ENCODE measurements around the gene FAF1. TPM values are rescaled to one million over a fixed set of nuclear protein-coding genes. Genes with fewer than 3 reads are reported as not detected.

Gene FAF1
- total RNA-seq, 1 donor from 2014 or later = 54.3 TPM

GRCh38 chr1:50975436-50975835 is 15.4 kb upstream of the FAF1 start:
- Mint-ChIP-seq H3K4me1 (ENCODE audit: unreplicated experiment) (peaks cover 12% of the 10 kb centered on the region), H3K27me3 (ENCODE audit: unreplicated experiment) (peaks cover 30% of the 10 kb centered on the region), H3K9me3 (ENCODE audit: unreplicated experiment) (no peaks in the 10 kb centered on the region), H3K27ac (ENCODE audit: unreplicated experiment) (no peak overlapping the region), H3K4me3 (ENCODE audit: unreplicated experiment) (no peak overlapping the region), H3K36me3 (ENCODE audit: low read depth, unreplicated experiment) (no peaks in the 10 kb centered on the region)
- no peak for TF ChIP-seq CTCF (IDR thresholded peaks at IDR 0.05; ENCODE audit: unreplicated experiment)
- no peak for DNase-seq (ENCODE audit: low spot score)

DNA sequence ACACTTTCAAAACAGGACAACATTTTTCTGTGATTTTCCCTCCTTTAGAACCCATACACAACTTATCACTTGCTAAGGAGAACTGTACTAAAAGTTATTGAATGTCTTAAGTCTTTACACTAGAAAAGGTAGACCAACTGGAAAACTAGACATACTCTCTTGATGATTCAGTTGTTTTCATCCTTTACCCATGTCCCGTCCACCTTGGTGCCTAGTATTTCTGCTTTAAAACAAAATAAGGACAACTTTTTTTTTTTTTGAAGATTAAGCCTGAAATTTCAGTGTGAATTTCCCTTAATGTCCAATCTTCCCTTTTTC is 14.5 kb upstream of the FAF1 start:
- peaks cover 32% of the 10 kb centered on the region for H3K27me3 Mint-ChIP-seq (ENCODE audit: unreplicated experiment)
- no peak overlapping the region for H3K27ac Mint-ChIP-seq (ENCODE audit: unreplicated experiment)
- TF ChIP-seq CTCF (IDR thresholded peaks at IDR 0.05; ENCODE audit: unreplicated experiment) = no peak
- no peaks in the 10 kb centered on the region for H3K36me3 Mint-ChIP-seq (ENCODE audit: low read depth, unreplicated experiment)
- peaks cover 18% of the 10 kb centered on the region for H3K4me1 Mint-ChIP-seq (ENCODE audit: unreplicated experiment)
- H3K9me3 Mint-ChIP-seq (ENCODE audit: unreplicated experiment) = no peaks in the 10 kb centered on the region
- no peak overlapping the region for H3K4me3 Mint-ChIP-seq (ENCODE audit: unreplicated experiment)
- DNase-seq (ENCODE audit: low spot score) = no peak

- no peak overlapping the region for H3K4me3 Mint-ChIP-seq (ENCODE audit: unreplicated experiment)
- H3K27me3 Mint-ChIP-seq (ENCODE audit: unreplicated experiment) = peaks cover 31% of the 10 kb centered on the region
- H3K27ac Mint-ChIP-seq (ENCODE audit: unreplicated experiment) = no peak overlapping the region
- DNase-seq (ENCODE audit: low spot score) = no peak
- H3K36me3 Mint-ChIP-seq (ENCODE audit: low read depth, unreplicated experiment) = no peaks in the 10 kb centered on the region
- peaks cover 18% of the 10 kb centered on the region for H3K4me1 Mint-ChIP-seq (ENCODE audit: unreplicated experiment)
- no peak for TF ChIP-seq CTCF (IDR thresholded peaks at IDR 0.05; ENCODE audit: unreplicated experiment)
- H3K9me3 Mint-ChIP-seq (ENCODE audit: unreplicated experiment) = no peaks in the 10 kb centered on the region
Measured at GRCh38 chr1:50973875-50974617, 14.0 kb upstream of the FAF1 start.

DNA sequence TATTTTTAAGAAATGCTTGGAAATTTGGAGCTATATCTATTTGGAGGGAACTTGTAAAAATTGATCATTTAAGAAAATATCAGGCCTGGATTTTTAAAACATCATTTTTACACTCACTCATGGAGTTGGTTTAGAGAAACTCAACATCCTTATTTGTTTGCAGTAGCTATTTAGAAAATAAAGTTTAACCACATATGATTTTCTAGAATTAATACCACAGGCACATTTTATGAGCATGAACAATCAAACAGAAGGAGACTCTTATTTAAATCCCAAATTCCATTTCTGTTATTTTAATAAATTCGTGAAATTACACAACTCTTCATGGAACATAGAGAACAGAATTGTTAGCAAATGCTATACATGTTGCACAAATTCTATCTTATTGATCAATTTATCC is 13.2 kb upstream of the FAF1 start:
- H3K4me3 Mint-ChIP-seq (ENCODE audit: unreplicated experiment) = no peak overlapping the region
- H3K9me3 Mint-ChIP-seq (ENCODE audit: unreplicated experiment) = no peaks in the 10 kb centered on the region
- H3K27me3 Mint-ChIP-seq (ENCODE audit: unreplicated experiment) = peaks cover 26% of the 10 kb centered on the region
- TF ChIP-seq CTCF (IDR thresholded peaks at IDR 0.05; ENCODE audit: unreplicated experiment) = no peak
- no peaks in the 10 kb centered on the region for H3K36me3 Mint-ChIP-seq (ENCODE audit: low read depth, unreplicated experiment)
- no peak for DNase-seq (ENCODE audit: low spot score)
- H3K27ac Mint-ChIP-seq (ENCODE audit: unreplicated experiment) = no peak overlapping the region
- H3K4me1 Mint-ChIP-seq (ENCODE audit: unreplicated experiment) = peaks cover 10% of the 10 kb centered on the region

DNA sequence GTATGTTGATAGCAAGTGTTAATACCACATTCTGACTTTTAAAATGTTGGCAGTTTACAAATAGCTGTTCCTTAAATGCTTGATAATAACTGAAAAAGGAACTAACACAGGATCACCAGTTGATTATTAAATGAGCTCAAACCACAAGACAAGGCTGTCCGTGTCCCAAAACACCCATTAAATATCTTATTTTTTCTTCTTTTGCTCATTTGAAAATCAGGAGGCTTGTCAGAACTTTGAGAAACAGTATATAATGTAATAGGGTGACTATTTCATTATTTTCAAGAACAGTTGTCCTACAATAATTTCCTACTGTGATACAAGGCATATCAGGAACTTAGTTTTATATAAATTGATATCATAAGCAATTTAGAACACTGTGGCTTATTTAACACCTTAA is 12.7 kb upstream of the FAF1 start:
- Mint-ChIP-seq H3K27me3 (ENCODE audit: unreplicated experiment) (peaks cover 26% of the 10 kb centered on the region), H3K27ac (ENCODE audit: unreplicated experiment) (no peak overlapping the region), H3K4me1 (ENCODE audit: unreplicated experiment) (peaks cover 10% of the 10 kb centered on the region)

More for the DNA sequence above, 12.7 kb upstream of the FAF1 start:
- no peak for DNase-seq (ENCODE audit: low spot score)
- no peaks in the 10 kb centered on the region for H3K9me3 Mint-ChIP-seq (ENCODE audit: unreplicated experiment)
- no peaks in the 10 kb centered on the region for H3K36me3 Mint-ChIP-seq (ENCODE audit: low read depth, unreplicated experiment)
- TF ChIP-seq CTCF (IDR thresholded peaks at IDR 0.05; ENCODE audit: unreplicated experiment) = no peak
- H3K4me3 Mint-ChIP-seq (ENCODE audit: unreplicated experiment) = no peak overlapping the region

All from endothelial cell (in vitro differentiated cells).